Neural progenitor cell (in vitro differentiated cells): Measurements from ENCODE around the gene PRG3.

Experiments used
- EZH2phosphoT487 ChIP-seq: fragments of 200-600 bp; sonication (generic); IDR thresholded peaks from 2 replicates; pipeline ENCODE4 v1.6.1; 2017; ENCODE audit warnings: antibody characterized with exemption
- TF ChIP-seq, protein P1 (sequence below): fragments of 200-600 bp; sonication (generic); IDR thresholded peaks from 2 replicates; pipeline ENCODE4 v1.5.1; 2017; ENCODE audit warnings: antibody characterized with exemption, mild to moderate bottlenecking

GRCh38 chr11:57335343-57336110, 45.4 kb downstream of the PRG3 start, which contains the start of gene SSRP1:
- TF ChIP-seq EZH2phosphoT487 = no peak
- TF ChIP-seq, protein P1, sequence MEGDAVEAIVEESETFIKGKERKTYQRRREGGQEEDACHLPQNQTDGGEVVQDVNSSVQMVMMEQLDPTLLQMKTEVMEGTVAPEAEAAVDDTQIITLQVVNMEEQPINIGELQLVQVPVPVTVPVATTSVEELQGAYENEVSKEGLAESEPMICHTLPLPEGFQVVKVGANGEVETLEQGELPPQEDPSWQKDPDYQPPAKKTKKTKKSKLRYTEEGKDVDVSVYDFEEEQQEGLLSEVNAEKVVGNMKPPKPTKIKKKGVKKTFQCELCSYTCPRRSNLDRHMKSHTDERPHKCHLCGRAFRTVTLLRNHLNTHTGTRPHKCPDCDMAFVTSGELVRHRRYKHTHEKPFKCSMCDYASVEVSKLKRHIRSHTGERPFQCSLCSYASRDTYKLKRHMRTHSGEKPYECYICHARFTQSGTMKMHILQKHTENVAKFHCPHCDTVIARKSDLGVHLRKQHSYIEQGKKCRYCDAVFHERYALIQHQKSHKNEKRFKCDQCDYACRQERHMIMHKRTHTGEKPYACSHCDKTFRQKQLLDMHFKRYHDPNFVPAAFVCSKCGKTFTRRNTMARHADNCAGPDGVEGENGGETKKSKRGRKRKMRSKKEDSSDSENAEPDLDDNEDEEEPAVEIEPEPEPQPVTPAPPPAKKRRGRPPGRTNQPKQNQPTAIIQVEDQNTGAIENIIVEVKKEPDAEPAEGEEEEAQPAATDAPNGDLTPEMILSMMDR = peak; percentile 25
